ENCODE results near the gene FAM241B. TPM values are rescaled to one million over a fixed set of nuclear protein-coding genes. Genes with fewer than 3 reads are reported as not detected.
A peak's percentile ranks its signal among the peaks of the same experiment; 100 is the strongest.

Gene FAM241B
- total RNA-seq, 1 experiment from 2014 or later = 13.7 TPM

GRCh38 chr10:69639291-69640195, 9.5 kb downstream of the FAM241B start:
- no peak overlapping the region for H2BK5ac ChIP-seq (ENCODE audit: insufficient read length, low read length)
- H3K9me3 ChIP-seq (ENCODE audit: control insufficient read depth, low read depth, low read length) = no peaks in the 10 kb centered on the region
- no peak overlapping the region for H3T11ph ChIP-seq (ENCODE audit: low read length)
- no peaks in the 10 kb centered on the region for H3K4me1 ChIP-seq (ENCODE audit: insufficient read depth, low read length)
- no peak overlapping the region for H2BK120ac ChIP-seq (ENCODE audit: low read depth, low read length, poor library complexity, severe bottlenecking)
- H2BK15ac ChIP-seq (ENCODE audit: low read depth, low read length) = no peak overlapping the region
- no peak overlapping the region for H3K4me2 ChIP-seq (ENCODE audit: insufficient read depth, insufficient read length, low read length)
- H3K79me1 ChIP-seq (ENCODE audit: insufficient read depth, low read depth, low read length, poor library complexity, severe bottlenecking) = no peaks in the 10 kb centered on the region
- H3K79me2 ChIP-seq (ENCODE audit: insufficient read depth, low read length) = no peaks in the 10 kb centered on the region
- WGBS (ENCODE audit: extremely low coverage, insufficient read length, low lambda C conversion rate) = no CpG with 5 or more reads among the region's 11 CpGs
- peak; percentile 83 for DNase-seq
- no peak overlapping the region for H3K14ac ChIP-seq (ENCODE audit: insufficient read depth, low read length)
- H4K20me1 ChIP-seq (ENCODE audit: control insufficient read depth, insufficient read depth, insufficient read length) = no peaks in the 10 kb centered on the region
- H2AFZ ChIP-seq (ENCODE audit: low read length) = no peak overlapping the region
- H4K5ac ChIP-seq (ENCODE audit: insufficient read length, low read depth, low read length) = no peak overlapping the region
- no peaks in the 10 kb centered on the region for H3K27me3 ChIP-seq (ENCODE audit: insufficient read depth, low read length)
- H2AK5ac ChIP-seq (ENCODE audit: insufficient read length, low read length) = no peak overlapping the region
- no peak overlapping the region for H3K9ac ChIP-seq (ENCODE audit: extremely low read depth, insufficient read length, low read length)
- Mint-ChIP-seq H3K36me3 (ENCODE audit: insufficient read depth in 1 of 3, low read depth in 3 of 3) (no peaks in the 10 kb centered on the region; a peak in 1 of 7 replicates), H3K27me3 (ENCODE audit: low read depth) (peaks cover 21% of the 10 kb centered on the region), H3K27ac (no peak overlapping the region; a peak in 2 of 7 replicates), H3K4me3 (no peak overlapping the region), H3K4me1 (peaks cover 11 to 13% of the 10 kb centered on the region in 2 experiments), H3K9me3 (no peaks in the 10 kb centered on the region)
- no peak overlapping the region for H3K27ac ChIP-seq (ENCODE audit: insufficient read length, low read depth, low read length)
- no peak overlapping the region for H3K23ac ChIP-seq (ENCODE audit: insufficient read length, low read depth, low read length)
- no peak overlapping the region for H3K4ac ChIP-seq (ENCODE audit: low read depth, low read length)
- H4K8ac ChIP-seq (replicated peaks; ENCODE audit: insufficient read length, low read depth, low read length) = no peak overlapping the region
- H3K23me2 ChIP-seq (ENCODE audit: insufficient read length, low read depth, low read length, poor library complexity, severe bottlenecking) = no peaks in the 10 kb centered on the region
- H2BK12ac ChIP-seq (ENCODE audit: insufficient read length, low read depth, low read length) = no peak overlapping the region
- H2BK20ac ChIP-seq (ENCODE audit: low read depth, low read length, poor library complexity, severe bottlenecking) = no peak overlapping the region
- H3K56ac ChIP-seq (ENCODE audit: insufficient read length, low read depth, low read length) = no peak overlapping the region
- TF ChIP-seq, protein P1, sequence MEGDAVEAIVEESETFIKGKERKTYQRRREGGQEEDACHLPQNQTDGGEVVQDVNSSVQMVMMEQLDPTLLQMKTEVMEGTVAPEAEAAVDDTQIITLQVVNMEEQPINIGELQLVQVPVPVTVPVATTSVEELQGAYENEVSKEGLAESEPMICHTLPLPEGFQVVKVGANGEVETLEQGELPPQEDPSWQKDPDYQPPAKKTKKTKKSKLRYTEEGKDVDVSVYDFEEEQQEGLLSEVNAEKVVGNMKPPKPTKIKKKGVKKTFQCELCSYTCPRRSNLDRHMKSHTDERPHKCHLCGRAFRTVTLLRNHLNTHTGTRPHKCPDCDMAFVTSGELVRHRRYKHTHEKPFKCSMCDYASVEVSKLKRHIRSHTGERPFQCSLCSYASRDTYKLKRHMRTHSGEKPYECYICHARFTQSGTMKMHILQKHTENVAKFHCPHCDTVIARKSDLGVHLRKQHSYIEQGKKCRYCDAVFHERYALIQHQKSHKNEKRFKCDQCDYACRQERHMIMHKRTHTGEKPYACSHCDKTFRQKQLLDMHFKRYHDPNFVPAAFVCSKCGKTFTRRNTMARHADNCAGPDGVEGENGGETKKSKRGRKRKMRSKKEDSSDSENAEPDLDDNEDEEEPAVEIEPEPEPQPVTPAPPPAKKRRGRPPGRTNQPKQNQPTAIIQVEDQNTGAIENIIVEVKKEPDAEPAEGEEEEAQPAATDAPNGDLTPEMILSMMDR (conservative IDR thresholded peaks at IDR 0.05) = peak; percentile 95
- no peak overlapping the region for H4K91ac ChIP-seq (ENCODE audit: insufficient read length, low read depth, low read length)
- H3K18ac ChIP-seq (ENCODE audit: insufficient read length, low read depth, low read length) = no peak overlapping the region

All from H9 (cell line).